HFF-Myc (cell line): ENCODE results near the gene GRB10.
"Not testable (repeated sequence)": the region's sequence is repeated elsewhere in the genome, so short reads cannot be mapped to it uniquely, and the experiment has no call there.

ENCODE experiments used
- DNase-seq: peaks from one replicate; pipeline ENCODE4 v3.0.0-alpha.2; 2011; ENCODE audit warnings: low read depth; ENCODE audit errors: extremely low read depth
- H3K4me3 ChIP-seq: replicated peaks from 2 replicates; pipeline ENCODE4 v1.5.1; 2011; ENCODE audit warnings: low read depth, mild to moderate bottlenecking, control low read depth, low read length
- TF ChIP-seq, protein P1 (sequence below): IDR thresholded peaks from 2 replicates; pipeline ENCODE4 v1.5.1; 2012; ENCODE audit warnings: mild to moderate bottlenecking, low read depth, low read length, control low read depth; ENCODE audit errors: missing control alignments

The GRB10 gene

GRCh38 chr7:50738932-50739331 lies 43.8 kb downstream of the GRB10 start:
- DNase-seq, result no peak
- TF ChIP-seq, protein P1, sequence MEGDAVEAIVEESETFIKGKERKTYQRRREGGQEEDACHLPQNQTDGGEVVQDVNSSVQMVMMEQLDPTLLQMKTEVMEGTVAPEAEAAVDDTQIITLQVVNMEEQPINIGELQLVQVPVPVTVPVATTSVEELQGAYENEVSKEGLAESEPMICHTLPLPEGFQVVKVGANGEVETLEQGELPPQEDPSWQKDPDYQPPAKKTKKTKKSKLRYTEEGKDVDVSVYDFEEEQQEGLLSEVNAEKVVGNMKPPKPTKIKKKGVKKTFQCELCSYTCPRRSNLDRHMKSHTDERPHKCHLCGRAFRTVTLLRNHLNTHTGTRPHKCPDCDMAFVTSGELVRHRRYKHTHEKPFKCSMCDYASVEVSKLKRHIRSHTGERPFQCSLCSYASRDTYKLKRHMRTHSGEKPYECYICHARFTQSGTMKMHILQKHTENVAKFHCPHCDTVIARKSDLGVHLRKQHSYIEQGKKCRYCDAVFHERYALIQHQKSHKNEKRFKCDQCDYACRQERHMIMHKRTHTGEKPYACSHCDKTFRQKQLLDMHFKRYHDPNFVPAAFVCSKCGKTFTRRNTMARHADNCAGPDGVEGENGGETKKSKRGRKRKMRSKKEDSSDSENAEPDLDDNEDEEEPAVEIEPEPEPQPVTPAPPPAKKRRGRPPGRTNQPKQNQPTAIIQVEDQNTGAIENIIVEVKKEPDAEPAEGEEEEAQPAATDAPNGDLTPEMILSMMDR, result no peak
- no peak overlapping the region for H3K4me3 ChIP-seq

- H3K4me3 ChIP-seq, DNase-seq: not testable (repeated sequence)
Measured at GRCh38 chr7:50735836-50736235, 46.9 kb downstream of the GRB10 start.

DNA sequence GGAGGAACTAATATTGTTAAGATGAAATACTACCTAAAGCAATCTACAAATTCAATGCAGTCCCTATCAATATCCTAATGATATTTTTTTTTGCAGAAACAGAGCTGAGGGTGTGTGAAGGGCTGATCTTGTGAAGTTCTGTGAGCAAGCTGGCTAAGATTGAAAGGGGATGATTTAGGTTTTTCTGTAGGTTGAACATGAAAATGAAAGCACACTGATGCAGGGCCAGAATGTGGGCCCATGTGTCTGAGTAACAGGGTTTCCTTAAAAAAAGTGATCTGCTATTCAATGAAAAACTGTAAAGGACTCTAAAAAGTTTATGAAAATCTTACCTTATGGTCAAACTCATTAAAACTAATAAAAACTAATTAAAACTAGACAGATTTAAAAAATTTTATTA lies 47.4 kb downstream of the GRB10 start:
- DNase-seq, result no peak
- TF ChIP-seq, protein P1, result no peak

DNA sequence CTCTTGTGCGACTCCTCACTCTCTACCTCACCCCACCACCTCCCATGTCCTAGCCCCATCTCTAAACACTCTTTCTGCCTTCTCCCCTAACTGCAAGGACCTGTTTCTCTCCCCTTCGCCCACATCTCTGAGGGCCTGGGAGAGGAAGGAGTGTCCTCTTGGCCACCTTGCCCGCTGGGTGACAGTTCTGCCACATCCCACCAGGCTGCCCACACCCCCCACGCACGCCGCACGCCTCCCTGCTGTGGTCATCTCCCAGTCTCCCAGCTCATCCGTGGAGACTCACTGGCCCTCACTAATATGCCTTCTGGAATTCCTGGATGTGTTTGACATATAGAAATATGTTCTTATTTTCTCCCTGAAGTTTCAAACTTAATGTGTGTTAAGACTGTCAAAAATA lies 48.5 kb downstream of the GRB10 start:
- TF ChIP-seq, protein P1, result no peak
- no peak overlapping the region for H3K4me3 ChIP-seq
- DNase-seq, result no peak

More for the DNA sequence above, 47.4 kb downstream of the GRB10 start:
- no peak overlapping the region for H3K4me3 ChIP-seq

DNA sequence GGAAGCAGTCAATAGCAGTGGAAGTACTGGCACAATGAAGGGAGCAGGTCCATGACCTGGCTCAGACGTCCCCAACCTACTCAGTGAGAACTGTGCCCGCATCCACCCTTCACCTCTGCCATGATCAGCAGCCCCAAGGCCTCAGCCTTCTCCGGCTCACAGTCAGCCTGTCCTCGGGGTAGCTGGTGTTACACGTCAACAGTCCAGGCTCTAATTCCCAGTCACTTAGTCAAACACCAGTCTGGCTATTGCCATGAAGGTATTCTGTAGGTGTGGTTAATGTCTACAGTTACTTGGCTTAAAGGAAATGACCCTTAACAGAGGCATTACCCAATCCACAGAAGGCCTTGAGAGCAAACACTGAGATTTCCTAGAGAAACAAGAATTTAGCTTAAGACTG lies 49.1 kb downstream of the GRB10 start:
- TF ChIP-seq, protein P1, result no peak
- no peak for DNase-seq
- H3K4me3 ChIP-seq, result no peak overlapping the region

DNA sequence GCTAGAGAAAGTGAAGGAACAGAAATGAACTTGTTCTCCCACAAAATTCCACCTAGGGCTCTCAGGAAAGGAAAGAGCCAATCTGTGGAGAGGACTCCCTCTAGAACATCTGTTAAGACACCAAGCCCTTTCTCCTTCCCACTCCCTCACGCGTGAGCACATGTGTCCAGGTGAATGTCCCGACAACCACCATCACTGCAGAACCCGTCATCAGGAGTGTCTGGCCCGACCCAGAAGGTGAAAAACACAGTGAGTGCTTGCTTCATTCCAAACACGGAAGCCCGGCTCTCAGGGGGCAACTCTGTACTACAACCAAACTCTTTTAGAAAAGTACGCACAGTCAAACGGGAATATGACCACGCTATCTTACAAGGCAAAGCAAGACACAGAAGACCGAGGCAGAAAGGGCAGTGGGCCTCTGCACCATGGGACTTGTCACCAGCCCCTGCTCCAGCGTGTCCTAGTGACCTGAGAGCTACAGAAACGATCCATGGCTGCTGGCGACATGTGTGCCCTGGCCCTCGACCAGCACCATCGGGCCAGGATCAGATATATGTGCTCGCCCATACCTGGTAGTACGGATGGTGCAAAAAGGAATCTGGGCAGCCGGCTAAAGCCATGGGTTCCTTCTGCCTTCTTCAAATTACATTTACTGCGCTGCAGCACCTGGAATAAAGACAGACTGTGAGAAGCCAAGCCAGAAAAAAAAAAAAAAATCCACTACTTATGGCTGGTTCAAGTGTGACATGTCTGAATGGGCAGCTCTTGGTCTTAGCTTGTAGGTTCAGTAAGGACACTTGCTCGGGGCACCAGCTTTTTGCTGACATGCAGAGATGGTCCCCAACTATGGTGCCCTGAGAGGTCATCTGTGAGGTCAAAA lies 50.8 kb downstream of the GRB10 start:
- no peak overlapping the region for H3K4me3 ChIP-seq
- no peak for DNase-seq
- TF ChIP-seq, protein P1, result no peak

GRCh38 chr7:50730446-50731400 lies 52.0 kb downstream of the GRB10 start:
- H3K4me3 ChIP-seq, result no peak overlapping the region

More at GRCh38 chr7:50730446-50731400, 52.0 kb downstream of the GRB10 start:
- DNase-seq, result no peak
- TF ChIP-seq, protein P1, result no peak
